Activated CD8-positive, alpha-beta memory T cell treated with anti-CD3 and anti-CD28 coated beads for 24 hours (primary cell): ENCODE measurements around the gene WDR17.

Experiments used
- DNase-seq: peaks from one replicate; pipeline ENCODE4 v3.0.0-alpha.2; 2020

WDR17 gene

DNA sequence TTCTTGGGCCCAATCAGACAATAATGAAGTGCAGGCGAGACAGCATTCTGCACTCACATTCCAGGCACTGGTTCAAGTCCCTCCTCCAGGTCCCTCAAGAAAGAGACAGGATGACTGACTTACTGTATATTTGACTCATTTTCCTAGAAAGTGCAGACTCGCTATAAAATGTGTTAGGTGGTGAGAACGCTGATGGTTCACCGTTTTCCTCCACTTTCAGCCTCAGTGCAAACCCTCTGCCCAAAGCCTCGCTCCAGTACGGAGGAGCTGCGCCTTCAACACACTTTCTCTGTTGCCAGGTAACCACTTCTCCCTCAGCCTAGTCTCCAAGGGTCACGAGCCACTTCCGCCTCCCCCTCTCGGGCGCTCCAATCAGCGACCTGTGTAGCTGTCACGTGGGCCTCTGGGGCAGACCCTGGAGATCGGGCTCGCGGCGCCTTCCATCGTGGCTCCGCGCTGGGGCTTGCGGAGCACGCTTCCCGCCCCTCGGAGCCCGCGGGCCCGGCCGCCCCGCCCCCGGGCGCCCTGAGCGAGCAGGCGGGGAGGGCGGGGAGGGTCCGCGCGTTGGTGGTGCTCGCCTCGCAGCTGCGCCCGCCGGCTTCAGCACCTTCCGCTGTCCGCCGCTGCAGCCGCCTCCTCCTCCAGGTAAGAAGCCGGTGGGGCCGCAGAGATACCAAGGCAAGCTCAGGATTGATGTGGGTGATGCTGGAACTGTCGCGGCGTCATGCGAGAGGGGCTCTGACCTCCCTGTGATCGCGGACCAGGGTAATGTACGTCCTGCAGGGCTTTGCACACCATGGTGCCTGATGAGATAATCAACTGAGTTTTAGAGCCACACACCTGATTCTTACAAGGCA lies at the start of gene WDR17:
WDR17 (plus strand) TSS at position 407 of the 857 bp plus-strand sequence. CDS start 45,740 bp downstream, outside the sequence.
- peak; percentile 86 for DNase-seq

- DNase-seq: no peak
Measured at GRCh38 chr4:176016601-176017000, 49.0 kb upstream of the WDR17 start.

GRCh38 chr4:176020481-176021085 lies 45.1 kb upstream of the WDR17 start:
- no peak for DNase-seq

- DNase-seq: no peak
Measured at GRCh38 chr4:176030391-176030790, 35.2 kb upstream of the WDR17 start.

GRCh38 chr4:176031922-176032321 lies 33.7 kb upstream of the WDR17 start:
- no peak for DNase-seq

DNA sequence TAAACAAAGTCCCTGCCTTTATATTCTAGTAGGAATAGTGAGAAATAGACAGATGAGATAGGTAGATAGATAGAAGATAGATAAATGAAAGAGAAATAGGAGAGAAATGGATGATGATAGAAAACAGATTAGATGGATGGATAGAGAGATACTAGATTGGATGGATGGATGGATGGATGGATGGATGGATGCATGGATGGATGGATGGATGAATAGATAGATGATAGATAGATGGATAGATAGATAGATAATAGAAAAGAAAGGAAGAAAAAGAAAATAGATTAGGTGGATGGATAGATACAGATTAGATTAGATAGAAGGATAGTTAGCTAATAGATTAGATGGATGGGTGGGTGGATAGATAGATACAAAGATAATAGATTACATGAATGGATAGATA lies 33.2 kb upstream of the WDR17 start:
- DNase-seq: no peak

GRCh38 chr4:176034499-176034898 lies 31.1 kb upstream of the WDR17 start:
- DNase-seq: no peak

DNA sequence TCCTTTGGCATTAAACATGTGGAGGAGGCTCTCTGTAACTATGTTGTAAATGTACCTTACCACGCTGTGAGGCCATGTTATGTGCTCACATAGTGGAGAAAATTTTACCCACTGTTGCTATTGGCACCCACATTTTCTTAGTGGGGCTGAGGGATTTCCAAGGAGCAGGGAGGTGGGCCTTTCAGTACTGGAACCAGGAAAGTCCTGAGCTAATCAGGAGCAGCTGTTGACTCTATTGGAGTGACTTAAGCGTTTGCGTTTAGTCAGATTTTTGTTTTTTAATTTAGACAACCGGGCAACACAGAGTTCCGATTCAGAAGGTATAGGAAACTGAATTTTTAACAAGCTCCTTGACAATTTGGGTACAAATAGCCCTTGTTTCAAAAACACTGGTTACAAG lies 30.7 kb upstream of the WDR17 start:
- no peak for DNase-seq

DNA sequence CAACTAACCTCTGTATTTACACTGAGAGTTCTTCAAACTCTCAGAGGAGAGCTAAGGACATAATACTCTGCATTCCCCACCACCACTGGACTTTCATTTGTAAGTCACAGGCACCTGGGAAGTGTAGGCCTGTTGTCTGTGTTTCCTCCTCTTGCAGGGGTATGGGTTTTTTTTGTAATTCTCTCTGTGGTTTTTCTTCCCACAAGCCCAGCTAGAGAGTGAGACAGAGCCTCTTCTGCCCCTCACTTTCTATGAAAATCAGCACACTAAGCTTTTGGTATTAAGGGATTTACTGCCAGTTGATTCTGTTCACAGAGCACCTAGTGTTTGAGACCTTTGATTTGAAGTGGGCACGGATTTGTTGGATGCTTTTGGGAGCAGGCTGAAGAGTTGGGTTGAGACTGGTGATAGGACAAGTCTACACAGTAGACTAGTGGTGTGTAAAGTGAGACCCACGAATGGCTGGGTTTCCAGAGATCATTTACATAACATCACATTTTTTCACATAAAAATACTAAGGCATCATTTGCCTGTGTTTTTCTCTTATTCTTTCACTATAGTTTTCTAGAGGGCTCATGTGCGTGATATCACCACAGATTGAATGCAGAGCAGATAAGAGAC lies 28.9 kb upstream of the WDR17 start:
- DNase-seq: no peak

- no peak for DNase-seq
Measured at GRCh38 chr4:176038789-176039188, 26.9 kb upstream of the WDR17 start.

- DNase-seq: no peak
Measured at GRCh38 chr4:176042195-176042594, 23.4 kb upstream of the WDR17 start.

DNA sequence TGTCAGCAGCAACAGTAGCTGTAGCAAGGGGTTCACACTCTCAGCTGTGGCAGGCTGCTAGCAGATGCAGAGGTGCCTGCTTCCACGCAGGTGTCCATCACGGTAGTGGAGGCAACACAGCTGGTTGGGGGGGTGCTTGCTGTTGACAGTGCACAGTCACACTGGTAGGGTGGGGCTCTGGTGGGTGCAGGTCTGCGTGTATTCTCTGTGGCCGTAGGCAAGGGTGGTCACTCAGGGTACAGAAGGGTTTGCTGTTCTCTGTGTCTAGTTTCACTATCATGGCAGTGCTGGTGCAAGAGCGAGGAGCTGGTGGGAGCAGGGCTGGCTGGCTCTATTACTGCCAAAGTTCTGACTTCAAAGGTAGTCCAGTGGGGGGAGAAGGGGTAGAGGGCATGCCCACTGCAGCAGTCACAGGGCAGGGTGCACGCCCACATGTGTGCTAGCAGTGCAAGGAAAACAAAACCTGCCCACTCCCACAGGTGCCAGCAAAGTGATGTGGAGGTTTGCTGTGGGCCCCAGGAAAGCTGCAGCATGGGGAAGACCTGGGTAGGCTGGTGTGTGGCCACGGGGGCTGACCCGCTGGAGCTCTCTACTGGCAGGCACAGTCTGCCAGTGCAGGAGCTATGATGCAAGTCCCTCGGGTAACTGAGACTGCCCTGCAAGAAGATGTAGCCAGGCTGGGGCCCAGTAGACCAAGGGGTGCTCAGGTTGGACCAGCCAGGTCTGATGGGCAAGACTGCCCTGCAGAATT lies 21.6 kb upstream of the WDR17 start:
- DNase-seq: no peak

DNA sequence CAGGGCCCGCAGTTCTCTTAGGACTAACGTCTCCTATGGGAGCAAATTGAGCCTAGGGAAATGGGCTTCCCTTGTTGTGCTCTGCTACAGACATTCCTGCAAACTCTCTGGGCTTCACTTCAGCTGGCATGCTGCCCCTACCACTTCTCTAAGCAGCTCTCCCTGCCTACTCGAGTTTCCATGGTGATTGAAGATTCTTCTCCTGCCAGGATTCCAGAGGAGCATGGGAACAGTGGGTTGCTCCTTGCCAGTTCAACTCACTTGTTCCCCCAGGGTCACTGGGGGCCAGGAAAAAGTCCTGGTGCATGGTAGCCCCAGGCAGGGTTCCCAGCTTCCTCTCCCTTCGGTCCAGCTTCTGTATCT lies 21.1 kb upstream of the WDR17 start:
- DNase-seq: no peak

- no peak for DNase-seq
Measured at GRCh38 chr4:176048631-176049030, 17.0 kb upstream of the WDR17 start.

DNA sequence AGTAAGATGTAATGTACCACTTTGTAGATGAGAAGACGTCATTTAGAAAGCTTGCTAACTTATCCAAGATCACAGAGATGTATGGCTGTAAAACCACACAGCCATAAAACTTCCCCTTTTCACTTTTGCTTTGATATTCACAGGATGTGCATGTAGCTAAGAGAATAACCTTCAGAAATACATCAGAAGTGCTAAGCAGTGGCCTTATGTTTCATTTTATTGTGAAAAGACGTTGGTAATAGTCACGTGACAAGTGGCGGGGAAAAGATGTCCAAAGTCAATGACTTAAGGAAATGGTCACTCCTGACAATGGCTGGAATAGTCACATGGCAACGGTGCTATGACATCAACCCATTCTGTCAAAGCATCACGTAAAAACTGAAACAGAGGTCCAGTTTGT lies 12.9 kb upstream of the WDR17 start:
- DNase-seq: no peak

DNA sequence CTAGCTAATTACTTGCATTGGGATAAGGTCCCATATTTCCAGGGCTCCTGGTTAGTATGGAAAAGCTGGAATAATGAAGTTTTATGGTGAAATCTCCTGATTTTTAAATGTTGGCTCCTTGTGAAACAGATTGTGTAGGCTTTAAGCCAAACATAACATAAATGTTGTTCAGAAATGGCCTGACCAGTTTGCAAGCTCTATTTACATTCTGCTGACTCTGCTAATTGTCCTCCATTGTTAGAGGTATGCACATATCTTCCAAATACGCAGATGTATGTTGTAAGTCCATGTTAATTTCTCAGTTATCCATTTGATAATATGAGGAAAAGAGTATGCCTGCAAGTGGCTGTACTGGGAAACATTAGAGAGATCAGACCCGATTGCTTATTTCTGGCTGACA lies 11.9 kb upstream of the WDR17 start:
- DNase-seq: no peak

DNA sequence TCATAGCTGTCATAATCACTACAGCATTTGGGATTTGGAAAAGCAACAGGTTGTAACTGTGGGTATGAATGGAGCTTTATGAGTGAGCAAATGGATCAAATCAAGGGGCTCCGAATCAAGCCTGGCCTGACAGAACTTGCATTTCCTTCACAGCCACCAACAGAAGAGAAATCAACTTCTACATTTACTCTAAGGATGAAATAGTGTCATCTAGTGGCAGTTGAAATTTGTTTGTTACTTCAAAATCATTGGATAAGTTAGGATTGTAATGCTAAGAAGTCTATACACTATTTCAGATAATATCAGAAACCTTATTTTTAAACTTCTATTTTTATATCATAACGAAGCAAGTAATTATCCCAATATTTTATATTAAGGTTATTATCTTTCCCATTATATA lies 10.7 kb upstream of the WDR17 start:
- no peak for DNase-seq

DNA sequence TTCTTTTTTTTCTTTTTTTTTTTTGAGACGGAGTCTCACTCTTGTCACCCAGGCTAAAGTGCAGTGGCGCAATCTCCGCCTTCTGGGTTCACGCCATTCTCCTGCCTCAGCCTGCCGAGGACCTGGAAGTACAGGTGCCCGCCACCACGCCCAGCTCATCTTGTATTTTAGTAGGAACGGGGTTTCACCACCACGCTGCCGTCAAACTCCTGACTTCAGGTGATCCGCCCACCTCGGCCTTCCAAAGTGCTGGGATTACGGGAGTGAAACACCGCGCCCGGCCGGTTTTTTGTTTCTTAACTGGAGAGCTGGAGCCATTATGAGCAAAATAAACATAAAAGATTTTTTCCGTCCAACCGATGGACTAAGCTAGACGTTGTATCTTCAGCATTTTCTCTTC lies 1.9 kb upstream of the WDR17 start:
- no peak for DNase-seq

GRCh38 chr4:176064539-176064938 lies 1.1 kb upstream of the WDR17 start:
- DNase-seq: no peak

GRCh38 chr4:176066757-176067156 lies 1.1 kb downstream of the WDR17 start:
- DNase-seq: no peak

- no peak for DNase-seq
Measured at GRCh38 chr4:176077561-176077960, 11.9 kb downstream of the WDR17 start.

DNA sequence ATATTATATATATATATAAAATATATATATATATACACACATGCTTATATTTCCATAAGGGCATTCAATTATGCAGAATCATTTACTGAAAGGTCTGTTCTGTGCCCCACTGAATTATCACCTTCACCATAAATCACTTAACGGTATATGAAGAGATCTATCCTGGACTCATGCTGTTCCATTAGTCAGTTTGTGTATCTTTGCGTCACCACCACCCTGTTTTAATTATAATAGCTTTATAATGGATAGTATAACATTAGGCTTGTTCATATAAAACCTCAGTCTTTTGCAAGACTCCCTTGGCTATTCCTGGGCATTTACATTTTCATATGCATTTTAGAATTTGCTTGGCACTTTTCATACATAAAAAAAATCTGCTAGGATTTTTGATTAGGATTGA lies 19.1 kb downstream of the WDR17 start:
- no peak for DNase-seq

DNA sequence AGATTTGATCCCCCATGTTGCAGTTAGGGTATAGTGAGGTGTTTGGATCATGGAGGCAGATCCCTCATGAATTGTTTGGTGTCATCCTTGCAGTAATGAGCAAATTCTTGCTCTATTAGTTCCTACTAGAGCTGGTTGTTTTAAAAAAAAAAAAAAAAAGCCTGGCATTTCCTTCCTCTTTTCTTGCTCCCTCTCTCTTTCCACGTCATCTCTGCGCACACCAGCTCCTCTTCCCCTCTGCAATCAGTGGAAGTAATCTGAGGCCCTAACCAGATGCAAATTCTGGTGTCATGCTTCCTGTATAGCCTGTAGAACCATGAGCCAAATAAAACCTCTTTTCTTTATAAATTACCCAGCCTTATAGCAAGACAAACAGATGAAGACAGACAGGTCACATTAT lies 24.5 kb downstream of the WDR17 start:
- DNase-seq: no peak

- DNase-seq: no peak
Measured at GRCh38 chr4:176099314-176099713, 33.7 kb downstream of the WDR17 start.
